Kidney (tissue), 14 donors: ENCODE measurements around the gene PIEZO2. TPM values are rescaled to one million over a fixed set of nuclear protein-coding genes. Genes with fewer than 3 reads are reported as not detected.

Experiments used
- DNase-seq, 5 donors: peaks; one replicate each; pipeline ENCODE4 v3.0.0-alpha.2; 2013 to 2020
- FAIRE-seq: peaks from 2 replicates; lab custom pipeline; 2012; peaks lifted over from hg19 to GRCh38; lab: Jason Lieb, UNC
- H3K27ac ChIP-seq, 2 donors: one replicate each; pipeline ENCODE4 v1.7.0; 2013; ENCODE audit warnings: low read depth in 2 of 2, low read length in 2 of 2, inconsistent platforms in 1 of 2
- H3K27me3 ChIP-seq: one replicate; pipeline ENCODE4 v1.7.1; 2013; ENCODE audit warnings: low read length, inconsistent platforms; ENCODE audit not compliant: control insufficient read depth, insufficient read depth
- H3K36me3 ChIP-seq, 3 donors: one replicate each; pipeline versions ENCODE4 v1.7.0 to v1.7.1; 2013; ENCODE audit warnings: low read length in 3 of 3, control low read depth in 1 of 3, inconsistent platforms in 1 of 3; ENCODE audit not compliant: insufficient read depth in 3 of 3, control insufficient read depth in 2 of 3
- H3K4me1 ChIP-seq, 3 donors: one replicate each; pipeline versions ENCODE4 v1.7.0 to v1.7.1; 2013; ENCODE audit warnings: low read length in 3 of 3, inconsistent platforms in 1 of 3, low read depth in 1 of 3; ENCODE audit not compliant: control insufficient read depth in 2 of 3, insufficient read depth in 2 of 3
- H3K4me3 ChIP-seq, 3 donors: one replicate each; pipeline versions ENCODE4 v1.7.0 to v1.8.1; 2013; ENCODE audit warnings: low read length in 3 of 3, control low read depth in 1 of 3, inconsistent platforms in 1 of 3
- H3K9ac ChIP-seq, 3 donors: one replicate each; pipeline versions ENCODE4 v1.7.0 to v1.7.1; 2013; ENCODE audit warnings: low read length in 3 of 3, control low read depth in 1 of 3, inconsistent platforms in 1 of 3
- H3K9me3 ChIP-seq, 3 donors: one replicate each; pipeline versions ENCODE4 v1.7.0 to v1.7.1; 2013; ENCODE audit warnings: low read length in 3 of 3, control low read depth in 1 of 3, inconsistent platforms in 1 of 3; ENCODE audit not compliant: control insufficient read depth in 2 of 3, insufficient read depth in 1 of 3
- CTCF ChIP-seq: IDR thresholded peaks from 3 replicates; pipeline ENCODE4 v1.5.1; 2012; ENCODE audit warnings: mild to moderate bottlenecking, moderate library complexity, borderline replicate concordance; ENCODE audit not compliant: insufficient read depth; ENCODE audit errors: extremely low read depth
- intact Hi-C: fragments of 100-400 bp; cut with DNase I; formaldehyde crosslinking; loops from one replicate; pipeline ENCODE4 v1.11.1; 2022
- polyA plus RNA-seq: library from polyadenylated mRNA; stranded (reverse); fragments of 350-450 nt; fragmentation: Illumina TruSeq; extraction: RNeasy Lipid Tissue Mini Kit (QIAGEN cat#74804); gene quantifications from one replicate; pipeline ENCODE4 v1.2.3, GENCODE V29; 2014; ENCODE audit warnings: low read depth, low replicate concordance; ENCODE audit not compliant: insufficient read depth
- total RNA-seq: library from RNA; stranded (reverse); fragmentation: NEBNext Ultra II Directional; extraction: Animal tissue kit (Norgen Biotek cat#: 25700); gene quantifications from one replicate; pipeline ENCODE4 v1.2.1, GENCODE V29; 2021
- donor health status: control.
- donor health status: control.
- donor health status: control.
- donor health status: control.
- donor health status: control.
- donor health status: DM: yes; HTN: yes; CAD: no.
- donor health status: Normal renal cell carcinoma (clear cell type).

PIEZO2 gene
- total and polyA plus RNA-seq, 2 donors from 2014 or later, result 1.1 to 4.1 TPM

- peaks cover 0 to 3% (median 0%) of the 10 kb centered on the region in 3 donors for H3K4me1 ChIP-seq
- intact Hi-C loops, result no loop called here
- H3K9me3 ChIP-seq, result no peaks in the 10 kb centered on the region
- no peak for DNase-seq
- TF ChIP-seq CTCF, result no peak
- FAIRE-seq, result no peak
- H3K4me3 ChIP-seq, result no peak overlapping the region
- H3K27ac ChIP-seq, result no peak overlapping the region
- peaks cover 0 to 1% (median 0%) of the 10 kb centered on the region in 3 donors for H3K36me3 ChIP-seq
- H3K9ac ChIP-seq, result no peak overlapping the region
- peaks cover 20% of the 10 kb centered on the region for H3K27me3 ChIP-seq
These were observed 3.8 kb downstream of the PIEZO2 start for GRCh38 chr18:11145413-11146191.

- no peak overlapping the region for H3K4me3 ChIP-seq
- DNase-seq (no peak), FAIRE-seq (no peak)
- intact Hi-C loops, result no loop called here
- no peaks in the 10 kb centered on the region for H3K9me3 ChIP-seq
- no peak overlapping the region for H3K27ac ChIP-seq
- no peaks in the 10 kb centered on the region for H3K4me1 ChIP-seq
- H3K9ac ChIP-seq, result no peak overlapping the region
- no peak for TF ChIP-seq CTCF
- H3K27me3 ChIP-seq, result no peaks in the 10 kb centered on the region
- H3K36me3 ChIP-seq, result peaks cover 0 to 2% (median 0%) of the 10 kb centered on the region in 3 donors
These were observed 12.0 kb downstream of the PIEZO2 start for GRCh38 chr18:11137400-11137799.

- H3K9me3 ChIP-seq, result no peaks in the 10 kb centered on the region
- intact Hi-C loops, result no loop called here
- H3K27me3 ChIP-seq, result no peaks in the 10 kb centered on the region
- DNase-seq (no peak), FAIRE-seq (no peak)
- H3K36me3 ChIP-seq, result peaks cover 0 to 2% (median 0%) of the 10 kb centered on the region in 3 donors
- no peak overlapping the region for H3K27ac ChIP-seq
- no peaks in the 10 kb centered on the region for H3K4me1 ChIP-seq
- H3K4me3 ChIP-seq, result no peak overlapping the region
- TF ChIP-seq CTCF, result no peak
- H3K9ac ChIP-seq, result no peak overlapping the region
These were observed 13.1 kb downstream of the PIEZO2 start for GRCh38 chr18:11136241-11136640.
